ENCODE measurements around the gene SEC22A. TPM values are rescaled to one million over a fixed set of nuclear protein-coding genes. Genes with fewer than 3 reads are reported as not detected.

Gene SEC22A
- total RNA-seq, 1 donor from 2014 or later: 15.9 TPM

DNA sequence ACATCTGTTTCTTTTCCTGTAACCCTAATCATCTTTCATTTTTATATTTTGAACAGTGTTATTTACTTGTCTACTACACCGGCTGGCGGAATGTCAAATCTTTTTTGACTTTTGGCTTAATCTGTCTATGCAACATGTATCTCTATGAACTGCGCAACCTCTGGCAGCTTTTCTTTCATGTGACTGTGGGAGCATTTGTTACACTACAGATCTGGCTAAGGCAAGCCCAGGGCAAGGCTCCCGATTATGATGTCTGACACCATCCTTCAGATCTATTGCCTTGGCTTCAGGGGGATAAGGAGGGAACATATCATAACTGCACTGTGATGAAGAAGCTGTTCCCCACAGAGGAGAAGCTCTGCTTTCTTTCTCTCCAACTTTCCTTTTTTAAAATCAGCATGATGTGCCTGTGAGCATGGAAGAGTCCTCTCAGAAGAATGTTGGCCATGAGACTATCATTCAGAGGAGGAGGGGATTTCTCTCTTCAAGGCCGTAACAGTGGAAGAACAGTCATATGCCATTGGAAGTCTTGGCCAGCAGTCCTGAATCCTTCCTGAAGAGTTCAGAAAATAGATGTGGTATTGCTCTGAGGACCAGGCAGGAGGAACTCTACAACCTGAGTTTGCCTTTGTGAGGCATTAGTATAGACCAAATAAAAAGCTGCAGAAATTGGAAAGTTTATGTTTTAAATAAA is 69.9 kb downstream of the SEC22A start:
- no peak for ATAC-seq (ENCODE audit: low read depth)
- Mint-ChIP-seq H3K27ac (no peak overlapping the region), H3K9me3 (no peaks in the 10 kb centered on the region), H3K4me1 (no peaks in the 10 kb centered on the region), H3K36me3 (ENCODE audit: low read depth) (peaks cover 34% of the 10 kb centered on the region), H3K27me3 (no peaks in the 10 kb centered on the region), H3K4me3 (no peak overlapping the region)
- intact Hi-C loops (cut with micrococcal nuclease): no loop called here
- DNase-seq: no peak
- ChIA-PET POLR2A (no interaction called here), CTCF (no interaction called here)
- TF ChIP-seq, protein P1, sequence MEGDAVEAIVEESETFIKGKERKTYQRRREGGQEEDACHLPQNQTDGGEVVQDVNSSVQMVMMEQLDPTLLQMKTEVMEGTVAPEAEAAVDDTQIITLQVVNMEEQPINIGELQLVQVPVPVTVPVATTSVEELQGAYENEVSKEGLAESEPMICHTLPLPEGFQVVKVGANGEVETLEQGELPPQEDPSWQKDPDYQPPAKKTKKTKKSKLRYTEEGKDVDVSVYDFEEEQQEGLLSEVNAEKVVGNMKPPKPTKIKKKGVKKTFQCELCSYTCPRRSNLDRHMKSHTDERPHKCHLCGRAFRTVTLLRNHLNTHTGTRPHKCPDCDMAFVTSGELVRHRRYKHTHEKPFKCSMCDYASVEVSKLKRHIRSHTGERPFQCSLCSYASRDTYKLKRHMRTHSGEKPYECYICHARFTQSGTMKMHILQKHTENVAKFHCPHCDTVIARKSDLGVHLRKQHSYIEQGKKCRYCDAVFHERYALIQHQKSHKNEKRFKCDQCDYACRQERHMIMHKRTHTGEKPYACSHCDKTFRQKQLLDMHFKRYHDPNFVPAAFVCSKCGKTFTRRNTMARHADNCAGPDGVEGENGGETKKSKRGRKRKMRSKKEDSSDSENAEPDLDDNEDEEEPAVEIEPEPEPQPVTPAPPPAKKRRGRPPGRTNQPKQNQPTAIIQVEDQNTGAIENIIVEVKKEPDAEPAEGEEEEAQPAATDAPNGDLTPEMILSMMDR (IDR thresholded peaks at IDR 0.05): no peak

DNA sequence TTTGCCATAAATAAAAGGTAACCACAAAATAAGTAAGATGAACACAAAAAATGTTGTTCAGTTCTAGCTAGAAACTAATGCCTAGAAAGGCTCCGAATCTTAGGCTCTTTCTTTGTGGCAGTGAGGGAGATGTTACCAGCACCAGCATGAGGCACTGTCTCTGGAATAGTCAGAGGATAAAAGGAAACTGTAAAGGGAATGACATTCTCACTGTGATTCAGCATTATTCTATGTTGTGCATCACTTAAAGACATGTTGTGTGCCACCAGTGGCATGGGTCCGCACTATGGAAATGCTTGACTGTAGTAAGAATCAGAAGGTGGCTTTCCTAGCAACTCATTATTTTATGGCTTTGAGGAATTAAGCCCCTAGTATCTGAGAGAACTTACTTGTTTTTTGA is 70.8 kb downstream of the SEC22A start:
- ATAC-seq (ENCODE audit: low read depth) (no peak), DNase-seq (no peak)
- TF ChIP-seq, protein P1 (IDR thresholded peaks at IDR 0.05): no peak
- Mint-ChIP-seq H3K4me3 (no peak overlapping the region), H3K27ac (no peak overlapping the region), H3K36me3 (ENCODE audit: low read depth) (peaks cover 24% of the 10 kb centered on the region), H3K9me3 (no peaks in the 10 kb centered on the region), H3K4me1 (no peaks in the 10 kb centered on the region), H3K27me3 (no peaks in the 10 kb centered on the region)
- intact Hi-C loops (cut with micrococcal nuclease): no loop called here
- ChIA-PET CTCF (no interaction called here), POLR2A (no interaction called here)

DNA sequence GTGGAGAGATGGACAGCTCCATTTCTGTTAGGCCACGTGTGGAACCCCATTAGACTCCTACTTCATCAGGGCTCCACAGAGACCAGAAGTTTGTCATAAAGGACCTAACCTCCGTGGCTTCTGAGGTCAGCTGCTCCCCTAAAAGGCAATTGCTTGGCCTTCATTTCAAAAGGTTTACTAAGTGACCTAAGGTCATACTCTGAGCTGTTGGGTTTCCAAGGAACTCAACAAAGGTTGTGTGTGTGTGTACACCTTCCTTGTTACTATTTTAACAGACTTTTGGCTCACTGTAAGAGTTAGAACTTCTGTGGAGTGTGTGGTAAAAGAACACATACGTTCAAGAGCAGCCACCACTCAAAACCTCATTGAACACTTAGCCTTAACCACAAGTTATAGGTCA is 73.9 kb downstream of the SEC22A start:
- Mint-ChIP-seq H3K27ac (no peak overlapping the region), H3K4me1 (no peaks in the 10 kb centered on the region), H3K4me3 (no peak overlapping the region), H3K9me3 (no peaks in the 10 kb centered on the region), H3K36me3 (ENCODE audit: low read depth) (peaks cover 13% of the 10 kb centered on the region), H3K27me3 (no peaks in the 10 kb centered on the region)
- TF ChIP-seq, protein P1 (IDR thresholded peaks at IDR 0.05): no peak
- CTCF ChIA-PET: no interaction called here
- intact Hi-C loops (cut with micrococcal nuclease): no loop called here
- DNase-seq (no peak), ATAC-seq (ENCODE audit: low read depth) (no peak)
- POLR2A ChIA-PET: no interaction called here

DNA sequence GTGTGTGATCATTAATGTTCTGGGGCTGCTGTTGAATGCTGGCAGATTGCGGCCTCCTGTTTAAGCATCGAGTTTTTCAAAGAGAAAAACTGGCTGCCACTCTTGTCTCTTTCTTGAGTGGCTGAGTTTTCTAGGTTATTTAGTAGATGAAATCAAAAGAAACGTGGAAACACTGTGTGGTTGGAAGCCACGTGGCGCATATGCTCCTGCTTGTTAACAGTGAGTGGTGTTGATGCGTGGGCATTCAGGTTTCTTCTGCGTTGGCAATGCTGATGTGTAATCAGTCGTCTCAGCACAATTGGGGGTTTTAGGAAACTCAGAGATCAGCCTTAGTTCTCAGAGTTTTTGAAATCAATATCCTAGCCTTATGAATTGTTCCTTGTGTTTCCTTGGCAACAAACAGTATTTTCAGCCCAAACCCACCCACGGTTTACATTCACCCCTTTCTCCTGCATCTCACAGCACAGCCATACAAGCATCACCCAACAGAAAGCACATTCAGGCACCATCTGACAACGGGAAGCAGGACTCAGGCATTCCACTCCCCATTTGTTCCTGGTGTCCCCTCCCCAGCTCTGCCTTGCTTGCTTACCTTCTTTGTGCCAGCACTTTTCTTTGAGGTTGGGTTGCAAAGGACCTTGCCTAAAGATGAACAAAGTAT is 74.7 kb downstream of the SEC22A start:
- POLR2A ChIA-PET: no interaction called here
- Mint-ChIP-seq H3K9me3 (no peaks in the 10 kb centered on the region), H3K36me3 (ENCODE audit: low read depth) (peaks cover 11% of the 10 kb centered on the region), H3K27me3 (no peaks in the 10 kb centered on the region), H3K27ac (no peak overlapping the region), H3K4me1 (no peaks in the 10 kb centered on the region), H3K4me3 (no peak overlapping the region)
- ATAC-seq (ENCODE audit: low read depth) (no peak), DNase-seq (no peak)
- CTCF ChIA-PET: no interaction called here
- intact Hi-C loops (cut with micrococcal nuclease): no loop called here
- TF ChIP-seq, protein P1 (IDR thresholded peaks at IDR 0.05): no peak

DNA sequence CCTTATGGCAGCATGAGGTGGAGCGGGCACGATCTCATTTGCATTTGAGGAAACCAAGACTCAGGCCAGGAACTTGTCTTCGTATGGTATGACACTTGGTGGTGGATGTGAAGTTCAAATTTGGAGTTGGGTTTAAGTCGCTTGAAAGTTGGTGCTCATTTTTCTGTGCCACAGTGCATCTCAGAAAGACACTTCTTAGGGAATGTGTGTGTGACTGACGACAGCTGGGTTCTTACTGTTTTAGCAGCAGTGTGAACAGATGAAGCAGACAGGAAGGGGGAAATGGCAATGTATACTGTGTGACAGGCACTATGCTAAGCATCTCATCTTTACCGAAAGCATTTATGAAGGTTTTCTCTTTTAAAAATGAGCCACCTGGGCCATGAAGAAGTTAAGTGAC is 75.4 kb downstream of the SEC22A start:
- ChIA-PET CTCF (no interaction called here), POLR2A (no interaction called here)
- TF ChIP-seq, protein P1 (IDR thresholded peaks at IDR 0.05): no peak
- Mint-ChIP-seq H3K4me1 (no peaks in the 10 kb centered on the region), H3K4me3 (no peak overlapping the region), H3K36me3 (ENCODE audit: low read depth) (peaks cover 6% of the 10 kb centered on the region), H3K9me3 (no peaks in the 10 kb centered on the region), H3K27me3 (no peaks in the 10 kb centered on the region), H3K27ac (no peak overlapping the region)
- no peak for DNase-seq
- ATAC-seq (ENCODE audit: low read depth): no peak
- intact Hi-C loops (cut with micrococcal nuclease): no loop called here
